ENCODE data around the gene STEAP1B. TPM values are rescaled to one million over a fixed set of nuclear protein-coding genes. Genes with fewer than 3 reads are reported as not detected.

The STEAP1B gene
- total and polyA plus RNA-seq, 4 donors, result 0.06 to 0.28 (median 0.08) TPM; not detected in 1

GRCh38 chr7:22402250-22402649 lies 97.7 kb downstream of the STEAP1B start:
- no peak overlapping the region for H3K27ac ChIP-seq (ENCODE audit: low read depth in 1 of 2, low read length in 2 of 2)
- no peak overlapping the region for H3K4me3 ChIP-seq (ENCODE audit: low read depth in 1 of 3, low read length in 3 of 3)
- H3K27me3 ChIP-seq (ENCODE audit: control insufficient read depth in 4 of 4, insufficient read depth in 4 of 4, low read length in 3 of 4), result no peaks in the 10 kb centered on the region
- no peaks in the 10 kb centered on the region for H3K4me1 ChIP-seq (ENCODE audit: control insufficient read depth in 4 of 4, insufficient read depth in 4 of 4, low read length in 3 of 4)
- H3K36me3 ChIP-seq (ENCODE audit: control insufficient read depth in 4 of 4, insufficient read depth in 3 of 4, low read depth in 1 of 4, low read length in 3 of 4), result no peaks in the 10 kb centered on the region
- H3K9me3 ChIP-seq (ENCODE audit: control insufficient read depth in 4 of 4, low read length in 3 of 4), result no peaks in the 10 kb centered on the region
- 69% methylated on average over 2 of the region's 2 CpGs for WGBS
- no peak for DNase-seq (ENCODE audit: low spot score)
- H3K9ac ChIP-seq (ENCODE audit: low read depth in 1 of 2, low read length in 2 of 2), result no peak overlapping the region
- TF ChIP-seq, protein P1, sequence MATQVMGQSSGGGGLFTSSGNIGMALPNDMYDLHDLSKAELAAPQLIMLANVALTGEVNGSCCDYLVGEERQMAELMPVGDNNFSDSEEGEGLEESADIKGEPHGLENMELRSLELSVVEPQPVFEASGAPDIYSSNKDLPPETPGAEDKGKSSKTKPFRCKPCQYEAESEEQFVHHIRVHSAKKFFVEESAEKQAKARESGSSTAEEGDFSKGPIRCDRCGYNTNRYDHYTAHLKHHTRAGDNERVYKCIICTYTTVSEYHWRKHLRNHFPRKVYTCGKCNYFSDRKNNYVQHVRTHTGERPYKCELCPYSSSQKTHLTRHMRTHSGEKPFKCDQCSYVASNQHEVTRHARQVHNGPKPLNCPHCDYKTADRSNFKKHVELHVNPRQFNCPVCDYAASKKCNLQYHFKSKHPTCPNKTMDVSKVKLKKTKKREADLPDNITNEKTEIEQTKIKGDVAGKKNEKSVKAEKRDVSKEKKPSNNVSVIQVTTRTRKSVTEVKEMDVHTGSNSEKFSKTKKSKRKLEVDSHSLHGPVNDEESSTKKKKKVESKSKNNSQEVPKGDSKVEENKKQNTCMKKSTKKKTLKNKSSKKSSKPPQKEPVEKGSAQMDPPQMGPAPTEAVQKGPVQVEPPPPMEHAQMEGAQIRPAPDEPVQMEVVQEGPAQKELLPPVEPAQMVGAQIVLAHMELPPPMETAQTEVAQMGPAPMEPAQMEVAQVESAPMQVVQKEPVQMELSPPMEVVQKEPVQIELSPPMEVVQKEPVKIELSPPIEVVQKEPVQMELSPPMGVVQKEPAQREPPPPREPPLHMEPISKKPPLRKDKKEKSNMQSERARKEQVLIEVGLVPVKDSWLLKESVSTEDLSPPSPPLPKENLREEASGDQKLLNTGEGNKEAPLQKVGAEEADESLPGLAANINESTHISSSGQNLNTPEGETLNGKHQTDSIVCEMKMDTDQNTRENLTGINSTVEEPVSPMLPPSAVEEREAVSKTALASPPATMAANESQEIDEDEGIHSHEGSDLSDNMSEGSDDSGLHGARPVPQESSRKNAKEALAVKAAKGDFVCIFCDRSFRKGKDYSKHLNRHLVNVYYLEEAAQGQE (IDR thresholded peaks at IDR 0.05), result no peak
- TF ChIP-seq, protein P2, sequence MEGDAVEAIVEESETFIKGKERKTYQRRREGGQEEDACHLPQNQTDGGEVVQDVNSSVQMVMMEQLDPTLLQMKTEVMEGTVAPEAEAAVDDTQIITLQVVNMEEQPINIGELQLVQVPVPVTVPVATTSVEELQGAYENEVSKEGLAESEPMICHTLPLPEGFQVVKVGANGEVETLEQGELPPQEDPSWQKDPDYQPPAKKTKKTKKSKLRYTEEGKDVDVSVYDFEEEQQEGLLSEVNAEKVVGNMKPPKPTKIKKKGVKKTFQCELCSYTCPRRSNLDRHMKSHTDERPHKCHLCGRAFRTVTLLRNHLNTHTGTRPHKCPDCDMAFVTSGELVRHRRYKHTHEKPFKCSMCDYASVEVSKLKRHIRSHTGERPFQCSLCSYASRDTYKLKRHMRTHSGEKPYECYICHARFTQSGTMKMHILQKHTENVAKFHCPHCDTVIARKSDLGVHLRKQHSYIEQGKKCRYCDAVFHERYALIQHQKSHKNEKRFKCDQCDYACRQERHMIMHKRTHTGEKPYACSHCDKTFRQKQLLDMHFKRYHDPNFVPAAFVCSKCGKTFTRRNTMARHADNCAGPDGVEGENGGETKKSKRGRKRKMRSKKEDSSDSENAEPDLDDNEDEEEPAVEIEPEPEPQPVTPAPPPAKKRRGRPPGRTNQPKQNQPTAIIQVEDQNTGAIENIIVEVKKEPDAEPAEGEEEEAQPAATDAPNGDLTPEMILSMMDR (IDR thresholded peaks at IDR 0.05; ENCODE audit: low read depth, low read length, missing input control), result no peak
- no peak for TF ChIP-seq YY1 (IDR thresholded peaks at IDR 0.05)
- TF ChIP-seq, protein P3, sequence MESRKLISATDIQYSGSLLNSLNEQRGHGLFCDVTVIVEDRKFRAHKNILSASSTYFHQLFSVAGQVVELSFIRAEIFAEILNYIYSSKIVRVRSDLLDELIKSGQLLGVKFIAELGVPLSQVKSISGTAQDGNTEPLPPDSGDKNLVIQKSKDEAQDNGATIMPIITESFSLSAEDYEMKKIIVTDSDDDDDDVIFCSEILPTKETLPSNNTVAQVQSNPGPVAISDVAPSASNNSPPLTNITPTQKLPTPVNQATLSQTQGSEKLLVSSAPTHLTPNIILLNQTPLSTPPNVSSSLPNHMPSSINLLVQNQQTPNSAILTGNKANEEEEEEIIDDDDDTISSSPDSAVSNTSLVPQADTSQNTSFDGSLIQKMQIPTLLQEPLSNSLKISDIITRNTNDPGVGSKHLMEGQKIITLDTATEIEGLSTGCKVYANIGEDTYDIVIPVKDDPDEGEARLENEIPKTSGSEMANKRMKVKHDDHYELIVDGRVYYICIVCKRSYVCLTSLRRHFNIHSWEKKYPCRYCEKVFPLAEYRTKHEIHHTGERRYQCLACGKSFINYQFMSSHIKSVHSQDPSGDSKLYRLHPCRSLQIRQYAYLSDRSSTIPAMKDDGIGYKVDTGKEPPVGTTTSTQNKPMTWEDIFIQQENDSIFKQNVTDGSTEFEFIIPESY (IDR thresholded peaks at IDR 0.05), result no peak
- TF ChIP-seq GABPA (IDR thresholded peaks at IDR 0.05 in 1 of 2, conservative IDR thresholded peaks at IDR 0.05 in 1 of 2), result no peak
- no peak for TF ChIP-seq NR2F2 (IDR thresholded peaks at IDR 0.05)
- TF ChIP-seq FOXA1 (IDR thresholded peaks at IDR 0.05), result no peak
- no peak for TF ChIP-seq JUND (IDR thresholded peaks at IDR 0.05)
- no peak for TF ChIP-seq RXRA (IDR thresholded peaks at IDR 0.05)
- no peak for TF ChIP-seq TAF1 (conservative IDR thresholded peaks at IDR 0.05)
- no peak for TF ChIP-seq ATF3 (IDR thresholded peaks at IDR 0.05)

GRCh38 chr7:22400936-22401553 lies 98.9 kb downstream of the STEAP1B start:
- Histone ChIP-seq H3K9me3 (ENCODE audit: control insufficient read depth in 4 of 4, low read length in 3 of 4) (no peaks in the 10 kb centered on the region), H3K27me3 (ENCODE audit: control insufficient read depth in 4 of 4, insufficient read depth in 4 of 4, low read length in 3 of 4) (no peaks in the 10 kb centered on the region), H3K4me3 (ENCODE audit: low read depth in 1 of 3, low read length in 3 of 3) (no peak overlapping the region), H3K27ac (ENCODE audit: low read depth in 1 of 2, low read length in 2 of 2) (no peak overlapping the region), H3K9ac (ENCODE audit: low read depth in 1 of 2, low read length in 2 of 2) (no peak overlapping the region), H3K36me3 (ENCODE audit: control insufficient read depth in 4 of 4, insufficient read depth in 3 of 4, low read depth in 1 of 4, low read length in 3 of 4) (no peaks in the 10 kb centered on the region), H3K4me1 (ENCODE audit: control insufficient read depth in 4 of 4, insufficient read depth in 4 of 4, low read length in 3 of 4) (no peaks in the 10 kb centered on the region)
- WGBS, result 92% methylated on average over 3 of the region's 3 CpGs
- no peak for DNase-seq (ENCODE audit: low spot score)
- TF ChIP-seq, protein P3 (IDR thresholded peaks at IDR 0.05), result no peak
- TF ChIP-seq HNF4A (conservative IDR thresholded peaks at IDR 0.05) (no peak), GABPA (IDR thresholded peaks at IDR 0.05 in 1 of 2, conservative IDR thresholded peaks at IDR 0.05 in 1 of 2) (no peak), TAF1 (conservative IDR thresholded peaks at IDR 0.05) (no peak), FOXA2 (IDR thresholded peaks at IDR 0.05) (no peak), JUND (IDR thresholded peaks at IDR 0.05) (no peak), EGR1 (IDR thresholded peaks at IDR 0.05; ENCODE audit: low read depth in 2 of 2) (no peak)
- TF ChIP-seq, protein P2 (IDR thresholded peaks at IDR 0.05; ENCODE audit: low read depth, low read length, missing input control), result no peak
- TF ChIP-seq, protein P1 (IDR thresholded peaks at IDR 0.05), result no peak

Measured in liver (tissue), 9 donors.